ENCODE results near the gene CLDN7. TPM values are rescaled to one million over a fixed set of nuclear protein-coding genes. Genes with fewer than 3 reads are reported as not detected.
"Not testable (repeated sequence)": the region's sequence is repeated elsewhere in the genome, so short reads cannot be mapped to it uniquely, and the experiment has no call there.

CLDN7 gene
- total RNA-seq, 2 donors from 2014 or later = 1.9 to 3.1 TPM

DNA sequence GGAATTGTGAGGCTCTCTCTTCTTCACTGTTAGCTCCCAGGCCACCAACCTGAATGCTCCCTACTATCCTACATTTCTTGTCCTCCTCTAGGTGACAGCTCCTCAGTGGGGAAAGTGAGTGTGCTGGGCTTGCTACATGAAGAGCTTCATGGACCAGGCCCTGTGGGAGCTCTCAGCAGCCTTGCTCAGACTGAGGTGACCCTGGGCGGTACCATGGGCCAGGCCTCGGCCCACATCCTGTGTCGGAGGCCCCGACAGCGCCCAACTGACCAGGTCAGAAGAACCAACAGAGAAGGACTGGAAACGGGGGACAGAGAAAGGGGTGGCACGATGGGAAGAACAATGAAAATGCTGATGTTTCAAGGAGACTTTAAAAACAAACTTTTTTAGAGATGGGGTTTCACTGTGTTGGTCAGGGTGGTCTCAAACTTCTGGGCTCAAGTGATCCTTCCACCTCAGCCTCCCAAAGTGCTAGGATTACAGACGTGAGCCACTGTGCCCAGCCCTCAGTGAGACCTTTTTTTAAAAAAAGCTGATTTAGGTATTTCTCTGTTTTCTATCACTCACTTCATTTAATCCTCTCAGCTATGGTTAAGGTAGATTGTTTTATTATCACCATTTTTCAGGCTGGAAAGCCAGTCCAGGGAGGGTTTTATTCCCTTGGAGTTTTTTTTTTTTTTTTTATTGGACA lies 5.4 kb downstream of the CLDN7 start:
- H3K4me1 Mint-ChIP-seq (ENCODE audit: low read depth) = peaks cover 41% of the 10 kb centered on the region
- no peak overlapping the region for H3K27ac Mint-ChIP-seq
- H3K36me3 Mint-ChIP-seq (ENCODE audit: insufficient read depth in 2 of 2) = peaks cover 3 to 18% of the 10 kb centered on the region in 2 donors
- DNase-seq (no peak), ATAC-seq (replicated peaks in 1 of 2) (no peak)
- no peak overlapping the region for H3K4me3 Mint-ChIP-seq
- H3K9me3 Mint-ChIP-seq = no peaks in the 10 kb centered on the region
- H3K27me3 Mint-ChIP-seq (ENCODE audit: low read depth) = no peaks in the 10 kb centered on the region

GRCh38 chr17:7254511-7254910 lies 7.8 kb downstream of the CLDN7 start:
- Mint-ChIP-seq H3K9me3 (no peaks in the 10 kb centered on the region), H3K36me3 (ENCODE audit: insufficient read depth in 2 of 2) (peaks cover 7 to 22% of the 10 kb centered on the region in 2 donors), H3K4me3 (no peak overlapping the region), H3K27me3 (ENCODE audit: low read depth) (no peaks in the 10 kb centered on the region), H3K27ac (peak overlapping the region; percentile 84), H3K4me1 (ENCODE audit: low read depth) (peaks cover 44% of the 10 kb centered on the region)
- DNase-seq (no peak), ATAC-seq (replicated peaks in 1 of 2) (no peak)

DNA sequence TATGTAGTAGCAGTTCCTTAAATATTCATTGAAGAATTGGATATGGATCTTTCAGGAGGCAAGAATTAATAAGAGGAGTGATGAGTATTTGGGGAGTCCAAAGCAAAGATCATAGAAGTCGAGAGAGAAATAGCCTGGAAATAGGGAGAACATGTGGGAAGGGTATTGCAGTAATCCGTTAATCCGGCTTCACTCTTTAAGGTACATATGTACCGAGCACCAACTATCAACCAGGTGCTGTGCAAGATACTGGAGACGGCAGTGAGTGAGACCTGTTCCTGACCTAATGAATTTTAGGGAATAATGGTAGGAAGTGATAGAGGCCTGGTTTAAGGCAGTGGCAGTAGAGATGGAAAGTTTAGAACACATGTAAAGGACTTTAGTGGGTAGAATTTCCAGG lies 9.2 kb downstream of the CLDN7 start:
- no peak for DNase-seq
- no peaks in the 10 kb centered on the region for H3K27me3 Mint-ChIP-seq (ENCODE audit: low read depth)
- peaks cover 46% of the 10 kb centered on the region for H3K4me1 Mint-ChIP-seq (ENCODE audit: low read depth)
- H3K4me3 Mint-ChIP-seq = peak overlapping the region; percentile 88 to 99
- H3K36me3 Mint-ChIP-seq (ENCODE audit: insufficient read depth in 2 of 2) = peaks cover 7 to 22% of the 10 kb centered on the region in 2 donors
- H3K9me3 Mint-ChIP-seq = no peaks in the 10 kb centered on the region
- H3K27ac Mint-ChIP-seq = peak overlapping the region; percentile 85
- ATAC-seq (replicated peaks in 1 of 2) = no peak

DNA sequence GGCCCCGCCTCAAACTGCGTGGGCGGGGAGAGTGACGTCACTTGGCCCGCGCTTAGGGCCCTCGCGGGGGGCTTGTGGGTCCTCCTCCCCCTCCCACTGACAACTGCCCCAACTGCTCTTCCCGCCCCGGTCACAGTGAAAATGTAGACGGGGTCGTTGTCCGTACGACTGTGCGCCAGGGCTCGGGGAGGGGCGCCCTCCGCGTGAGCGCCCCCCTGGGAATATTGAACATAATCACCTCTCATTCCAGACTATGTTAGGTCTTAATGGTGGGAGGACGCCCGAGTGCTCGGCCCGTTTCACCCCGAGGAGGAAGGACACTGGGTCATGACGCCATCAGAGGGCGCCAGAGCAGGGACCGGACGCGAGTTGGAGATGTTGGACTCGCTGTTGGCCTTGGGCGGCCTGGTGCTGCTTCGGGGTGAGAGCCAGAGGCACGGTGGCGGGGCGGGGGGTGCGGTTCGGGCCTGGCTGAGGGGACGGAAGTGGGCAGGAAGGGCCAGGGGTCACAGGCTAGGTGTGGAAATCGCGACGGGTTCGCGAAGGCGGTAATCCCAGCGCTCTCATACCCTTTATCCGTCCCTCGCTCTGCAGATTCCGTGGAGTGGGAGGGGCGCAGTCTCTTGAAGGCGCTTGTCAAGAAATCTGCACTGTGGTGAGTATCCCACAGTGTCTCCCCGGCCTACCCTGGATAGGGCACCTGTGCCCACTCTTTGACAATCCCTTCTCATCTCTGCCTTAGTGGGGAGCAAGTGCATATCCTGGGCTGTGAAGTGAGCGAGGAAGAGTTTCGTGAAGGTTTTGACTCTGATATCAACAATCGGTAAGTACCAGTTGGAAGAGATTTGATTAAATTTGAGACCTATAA lies 9.9 kb downstream of the CLDN7 start, which contains the start of gene ELP5:
Gene ELP5 (plus strand): TSS at position 40 of the 868 bp plus-strand sequence. CDS start 336 bp downstream, at position 376.
- H3K9me3 Mint-ChIP-seq = no peaks in the 10 kb centered on the region
- H3K27ac Mint-ChIP-seq = peak within 1 kb of the TSS; percentile 98
- peaks cover 7 to 22% of the 10 kb centered on the region in 2 donors for H3K36me3 Mint-ChIP-seq (ENCODE audit: insufficient read depth in 2 of 2)
- peaks cover 46% of the 10 kb centered on the region for H3K4me1 Mint-ChIP-seq (ENCODE audit: low read depth)
- H3K27me3 Mint-ChIP-seq (ENCODE audit: low read depth) = no peaks in the 10 kb centered on the region
- peak within 1 kb of the TSS; percentile 93 to 99 for H3K4me3 Mint-ChIP-seq
- DNase-seq (peak; percentile 92 to 94), ATAC-seq (replicated peaks in 1 of 2) (peak; percentile 75 to 76)

GRCh38 chr17:7251661-7252175 lies 10.6 kb downstream of the CLDN7 start, which contains the start of gene CTDNEP1:
CTDNEP1 (minus strand) TSS chr17:7251734; CDS start chr17:7251296, 438 bp downstream.
- peak; percentile 98 to 99 for DNase-seq
- Mint-ChIP-seq H3K9me3 (no peaks in the 10 kb centered on the region), H3K36me3 (ENCODE audit: insufficient read depth in 2 of 2) (peaks cover 7 to 18% of the 10 kb centered on the region in 2 donors), H3K4me3 (peak within 1 kb of the TSS; percentile 93 to 99), H3K27ac (peak within 1 kb of the TSS; percentile 98), H3K4me1 (ENCODE audit: low read depth) (peaks cover 46% of the 10 kb centered on the region), H3K27me3 (ENCODE audit: low read depth) (no peaks in the 10 kb centered on the region)
- peak; percentile 96 to 97 for ATAC-seq (replicated peaks in 1 of 2)

DNA sequence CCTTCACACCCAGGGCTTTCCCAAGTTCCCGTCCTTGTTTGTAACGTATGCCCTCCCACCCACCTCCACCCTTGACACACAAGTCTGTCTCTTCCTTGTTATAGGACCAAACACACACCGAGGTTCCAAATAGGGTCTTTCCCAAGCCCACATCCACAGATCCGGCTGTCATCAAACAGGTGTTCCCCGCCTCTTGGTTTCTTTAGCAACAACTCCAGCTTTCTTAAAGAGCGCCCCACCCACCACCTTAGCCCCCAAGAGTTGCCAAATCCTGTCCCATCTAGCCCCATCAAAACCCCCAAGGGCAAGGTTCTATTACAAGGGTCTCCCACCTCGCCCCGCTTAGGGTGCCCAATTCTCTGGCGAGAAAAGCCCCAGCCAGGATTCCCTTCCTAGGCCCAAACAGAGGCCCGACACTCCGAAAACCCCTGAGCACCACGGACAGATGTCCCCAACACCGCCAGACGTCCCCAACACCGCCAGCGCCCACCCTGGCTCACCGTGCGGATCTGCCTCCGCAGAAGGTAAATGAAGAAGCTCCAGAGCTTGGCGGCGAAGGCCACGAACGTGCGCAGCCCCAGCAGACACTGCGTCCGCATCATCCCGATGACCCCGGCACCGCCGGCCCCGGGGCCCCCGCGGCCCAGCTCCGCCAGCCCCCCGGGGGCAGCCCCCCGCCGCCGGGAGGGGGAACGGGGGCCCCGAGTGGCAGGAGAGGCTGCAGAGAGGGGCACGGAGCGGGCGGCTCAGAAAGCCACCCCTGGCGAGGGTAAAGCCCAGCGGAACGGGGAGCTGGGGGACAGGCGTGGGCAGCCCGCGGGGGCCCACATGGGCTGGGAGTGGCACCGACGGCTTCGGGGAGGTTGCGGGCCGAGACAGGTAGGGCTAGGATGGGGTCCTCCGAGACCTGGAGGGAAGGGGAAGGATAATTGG lies 11.3 kb downstream of the CLDN7 start:
- no peaks in the 10 kb centered on the region for H3K9me3 Mint-ChIP-seq
- H3K4me3 Mint-ChIP-seq = peak overlapping the region; percentile 93 to 99
- DNase-seq (no peak), ATAC-seq (replicated peaks in 1 of 2) (peak; percentile 4)
- peaks cover 46% of the 10 kb centered on the region for H3K4me1 Mint-ChIP-seq (ENCODE audit: low read depth)
- H3K27ac Mint-ChIP-seq = peak overlapping the region; percentile 98
- peaks cover 9 to 20% of the 10 kb centered on the region in 2 donors for H3K36me3 Mint-ChIP-seq (ENCODE audit: insufficient read depth in 2 of 2)
- no peaks in the 10 kb centered on the region for H3K27me3 Mint-ChIP-seq (ENCODE audit: low read depth)

DNA sequence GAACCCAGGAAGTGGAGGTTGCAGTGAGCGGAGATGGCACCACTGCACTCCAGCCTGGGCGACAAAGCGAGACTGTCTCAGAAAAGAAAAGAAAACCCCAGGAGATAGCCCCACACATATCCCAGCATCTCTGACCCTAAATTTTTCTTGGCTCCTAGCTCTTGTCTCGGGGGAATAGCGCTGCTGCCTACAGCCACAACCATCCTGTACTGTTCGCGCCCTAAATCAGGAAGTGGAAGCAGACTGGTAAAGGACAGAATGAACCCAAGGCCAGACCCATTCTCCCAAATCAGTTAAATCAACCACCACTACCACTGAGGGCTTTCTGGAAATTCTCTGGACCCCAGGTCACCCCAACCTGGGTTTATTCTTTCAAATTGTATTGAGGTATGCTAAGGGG lies 12.4 kb downstream of the CLDN7 start:
- ATAC-seq (replicated peaks in 1 of 2) (no peak), DNase-seq (no peak)
- H3K9me3 Mint-ChIP-seq = no peaks in the 10 kb centered on the region
- H3K27ac Mint-ChIP-seq = peak overlapping the region; percentile 98
- peaks cover 9 to 22% of the 10 kb centered on the region in 2 donors for H3K36me3 Mint-ChIP-seq (ENCODE audit: insufficient read depth in 2 of 2)
- no peaks in the 10 kb centered on the region for H3K27me3 Mint-ChIP-seq (ENCODE audit: low read depth)
- peaks cover 46% of the 10 kb centered on the region for H3K4me1 Mint-ChIP-seq (ENCODE audit: low read depth)
- H3K4me3 Mint-ChIP-seq = peak overlapping the region; percentile 93 to 99

- H3K27me3 Mint-ChIP-seq (ENCODE audit: low read depth) = no peaks in the 10 kb centered on the region
- DNase-seq (no peak), ATAC-seq (replicated peaks in 1 of 2) (no peak)
- H3K4me3 Mint-ChIP-seq = peak overlapping the region; percentile 93 to 99
- peaks cover 45% of the 10 kb centered on the region for H3K4me1 Mint-ChIP-seq (ENCODE audit: low read depth)
- H3K9me3 Mint-ChIP-seq = no peaks in the 10 kb centered on the region
- peaks cover 9 to 20% of the 10 kb centered on the region in 2 donors for H3K36me3 Mint-ChIP-seq (ENCODE audit: insufficient read depth in 2 of 2)
- peak overlapping the region; percentile 92 for H3K27ac Mint-ChIP-seq
These were observed 13.1 kb downstream of the CLDN7 start for GRCh38 chr17:7249214-7249613.

- ATAC-seq (replicated peaks in 1 of 2) = no peak
- no peak for DNase-seq
- H3K27me3 Mint-ChIP-seq (ENCODE audit: low read depth) = no peaks in the 10 kb centered on the region
- H3K4me1 Mint-ChIP-seq (ENCODE audit: low read depth) = peaks cover 41% of the 10 kb centered on the region
- no peaks in the 10 kb centered on the region for H3K9me3 Mint-ChIP-seq
- peak overlapping the region; percentile 92 for H3K27ac Mint-ChIP-seq
- peaks cover 9 to 20% of the 10 kb centered on the region in 2 donors for H3K36me3 Mint-ChIP-seq (ENCODE audit: insufficient read depth in 2 of 2)
- peak overlapping the region; percentile 93 to 99 for H3K4me3 Mint-ChIP-seq
These were observed 13.5 kb downstream of the CLDN7 start for GRCh38 chr17:7248796-7249195.

DNA sequence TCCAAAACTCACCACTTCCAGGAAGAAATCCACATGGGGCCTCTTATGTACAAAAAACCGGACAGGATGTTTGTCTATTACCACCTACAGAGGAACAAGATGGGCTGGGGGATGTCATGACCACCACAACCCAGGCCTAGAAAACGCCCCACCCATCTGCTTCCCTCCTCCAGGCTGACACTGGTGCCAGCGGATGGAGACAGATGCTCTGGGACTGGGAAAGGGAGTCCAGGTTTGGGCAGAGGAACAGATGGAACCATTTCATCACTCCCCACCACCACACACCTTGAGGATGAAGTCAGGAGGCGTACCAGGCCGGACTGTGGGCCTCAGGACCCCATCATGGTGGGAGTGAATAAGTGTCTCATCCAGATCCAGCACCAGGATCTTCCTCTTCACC lies 15.5 kb downstream of the CLDN7 start:
- Mint-ChIP-seq H3K4me1 (ENCODE audit: low read depth) (peaks cover 34% of the 10 kb centered on the region), H3K27me3 (ENCODE audit: low read depth) (no peaks in the 10 kb centered on the region), H3K9me3 (no peaks in the 10 kb centered on the region), H3K36me3 (ENCODE audit: insufficient read depth in 2 of 2) (peaks cover 7 to 18% of the 10 kb centered on the region in 2 donors), H3K4me3 (no peak overlapping the region), H3K27ac (peak overlapping the region; percentile 17)
- no peak for DNase-seq
- no peak for ATAC-seq (replicated peaks in 1 of 2)

DNA sequence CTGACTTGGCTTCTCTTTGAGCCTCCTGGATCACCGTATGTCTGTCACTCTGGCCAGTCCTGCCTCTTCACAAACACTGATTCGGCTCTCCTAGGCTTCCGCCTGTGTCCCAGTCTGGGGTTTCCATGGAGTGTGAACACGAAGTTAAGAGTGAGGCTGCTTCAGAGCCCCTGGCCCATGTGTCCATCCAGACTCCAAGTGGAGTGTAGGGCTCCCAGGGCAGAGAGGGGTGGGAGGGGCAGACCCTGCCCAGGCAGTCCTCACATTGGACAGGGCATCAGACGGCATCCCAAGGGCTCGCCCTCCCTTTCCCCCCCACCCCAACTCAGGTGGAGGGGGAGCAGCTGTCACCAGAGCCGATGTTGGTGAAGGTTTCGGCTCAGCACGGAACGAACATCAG lies 18.4 kb downstream of the CLDN7 start:
- H3K27me3 Mint-ChIP-seq (ENCODE audit: low read depth); ATAC-seq (replicated peaks in 1 of 2); DNase-seq; H3K9me3 Mint-ChIP-seq; H3K27ac Mint-ChIP-seq: not testable (repeated sequence)
- peak overlapping the region in 1 of 2 donors; percentile 100 for H3K4me3 Mint-ChIP-seq
- peaks cover 39% of the 10 kb centered on the region for H3K4me1 Mint-ChIP-seq (ENCODE audit: low read depth)
- H3K36me3 Mint-ChIP-seq (ENCODE audit: insufficient read depth in 2 of 2) = peaks cover 8 to 16% of the 10 kb centered on the region in 2 donors

DNA sequence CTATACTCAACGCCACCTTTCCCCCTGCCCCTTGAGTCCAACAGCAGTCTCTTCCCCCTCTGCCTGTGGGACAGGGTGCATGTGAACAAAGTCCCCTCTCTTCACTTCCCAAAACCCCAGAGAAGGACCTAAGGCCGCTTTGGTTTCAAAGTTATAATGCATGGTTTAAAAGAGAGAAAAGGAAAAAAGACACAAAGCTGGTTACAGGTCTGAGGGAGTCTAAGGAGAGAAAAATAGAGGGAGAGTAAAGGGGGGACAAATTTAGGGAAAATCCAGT lies 18.9 kb downstream of the CLDN7 start:
- peaks cover 11 to 18% of the 10 kb centered on the region in 2 donors for H3K36me3 Mint-ChIP-seq (ENCODE audit: insufficient read depth in 2 of 2)
- DNase-seq = no peak
- peak overlapping the region; percentile 75 for H3K27ac Mint-ChIP-seq
- no peaks in the 10 kb centered on the region for H3K9me3 Mint-ChIP-seq
- no peak for ATAC-seq (replicated peaks in 1 of 2)
- H3K4me1 Mint-ChIP-seq (ENCODE audit: low read depth) = peaks cover 35% of the 10 kb centered on the region
- peak overlapping the region; percentile 93 to 100 for H3K4me3 Mint-ChIP-seq
- no peaks in the 10 kb centered on the region for H3K27me3 Mint-ChIP-seq (ENCODE audit: low read depth)
